DOHH2 (cell line): ENCODE measurements around the gene SH2D1B.

Source experiments
- CTCF ChIP-seq: fragments of 200-600 bp; sonication (generic); IDR thresholded peaks from one replicate; pipeline ENCODE4 v1.5.1; 2014; ENCODE audit warnings: antibody characterized with exemption, mild to moderate bottlenecking, low read depth, low read length; ENCODE audit not compliant: poor library complexity, severe bottlenecking
- EZH2phosphoT487 ChIP-seq: fragments of 200-600 bp; sonication (generic); IDR thresholded peaks from 2 replicates; pipeline ENCODE4 v1.6.1; 2017; ENCODE audit warnings: borderline replicate concordance, mild to moderate bottlenecking, antibody characterized with exemption, low read length, moderate library complexity, mixed read lengths

- TF ChIP-seq CTCF (no peak), EZH2phosphoT487 (no peak)
These were observed 41.2 kb downstream of the SH2D1B start for GRCh38 chr1:162370721-162371120.
